Activated naive CD8-positive, alpha-beta T cell treated with anti-CD3 and anti-CD28 coated beads, Interleukin-2, amount 50 U/mL, for 16 hours (primary cell): ENCODE data around the gene NR1H2.
"Not testable (repeated sequence)": the region's sequence is repeated elsewhere in the genome, so short reads cannot be mapped to it uniquely, and the experiment has no call there.

ENCODE experiments used
- DNase-seq: peaks from one replicate; pipeline ENCODE4 v3.0.0-alpha.2; 2020; ENCODE audit warnings: low read depth, low spot score

Gene NR1H2

GRCh38 chr19:50376166-50377050 lies at the start of gene NR1H2:
Gene NR1H2, plus strand, starts transcription at chr19:50376457. Its CDS starts 1,149 bp downstream, at chr19:50377606.
- DNase-seq, result peak; percentile 83

- no peak for DNase-seq
Observed at GRCh38 chr19:50327013-50327412, 49.2 kb upstream of the NR1H2 start.

GRCh38 chr19:50327461-50328223 lies 48.6 kb upstream of the NR1H2 start:
- no peak for DNase-seq

GRCh38 chr19:50328224-50328872 lies 47.9 kb upstream of the NR1H2 start:
- DNase-seq, result no peak

GRCh38 chr19:50328873-50329145 lies 47.4 kb upstream of the NR1H2 start:
- DNase-seq, result no peak

GRCh38 chr19:50329146-50329925 lies 46.9 kb upstream of the NR1H2 start, which contains the start of gene KCNC3:
Gene KCNC3, minus strand, starts transcription at chr19:50329377. Its CDS starts 295 bp downstream, at chr19:50329082.
- peak; percentile 72 for DNase-seq

GRCh38 chr19:50329926-50330294 lies 46.3 kb upstream of the NR1H2 start:
- DNase-seq, result not testable (repeated sequence)

GRCh38 chr19:50330365-50331078 lies 45.7 kb upstream of the NR1H2 start:
- DNase-seq, result peak; percentile 43

- no peak for DNase-seq
Observed at GRCh38 chr19:50331221-50331993, 44.9 kb upstream of the NR1H2 start.

GRCh38 chr19:50331994-50332243 lies 44.3 kb upstream of the NR1H2 start:
- DNase-seq, result no peak

GRCh38 chr19:50332244-50333038 lies 43.8 kb upstream of the NR1H2 start:
- DNase-seq, result no peak

- peak; percentile 68 for DNase-seq
Observed at GRCh38 chr19:50333235-50333736, 43.0 kb upstream of the NR1H2 start.

- DNase-seq, result peak; percentile 47
Observed at GRCh38 chr19:50333737-50334617, 42.3 kb upstream of the NR1H2 start.

GRCh38 chr19:50334741-50335421 lies 41.4 kb upstream of the NR1H2 start:
- no peak for DNase-seq

- DNase-seq, result not testable (repeated sequence)
Observed at GRCh38 chr19:50337031-50337430, 39.2 kb upstream of the NR1H2 start.

GRCh38 chr19:50340331-50340730 lies 35.9 kb upstream of the NR1H2 start:
- DNase-seq, result no peak

- DNase-seq, result no peak
Observed at GRCh38 chr19:50341091-50341564, 35.1 kb upstream of the NR1H2 start.
